ENCODE results near the gene BST1. TPM values are rescaled to one million over a fixed set of nuclear protein-coding genes. Genes with fewer than 3 reads are reported as not detected.
A peak's percentile ranks its signal among the peaks of the same experiment; 100 is the strongest.

The BST1 gene
- total RNA-seq, 1 experiment from 2014 or later: 1.4 TPM

DNA sequence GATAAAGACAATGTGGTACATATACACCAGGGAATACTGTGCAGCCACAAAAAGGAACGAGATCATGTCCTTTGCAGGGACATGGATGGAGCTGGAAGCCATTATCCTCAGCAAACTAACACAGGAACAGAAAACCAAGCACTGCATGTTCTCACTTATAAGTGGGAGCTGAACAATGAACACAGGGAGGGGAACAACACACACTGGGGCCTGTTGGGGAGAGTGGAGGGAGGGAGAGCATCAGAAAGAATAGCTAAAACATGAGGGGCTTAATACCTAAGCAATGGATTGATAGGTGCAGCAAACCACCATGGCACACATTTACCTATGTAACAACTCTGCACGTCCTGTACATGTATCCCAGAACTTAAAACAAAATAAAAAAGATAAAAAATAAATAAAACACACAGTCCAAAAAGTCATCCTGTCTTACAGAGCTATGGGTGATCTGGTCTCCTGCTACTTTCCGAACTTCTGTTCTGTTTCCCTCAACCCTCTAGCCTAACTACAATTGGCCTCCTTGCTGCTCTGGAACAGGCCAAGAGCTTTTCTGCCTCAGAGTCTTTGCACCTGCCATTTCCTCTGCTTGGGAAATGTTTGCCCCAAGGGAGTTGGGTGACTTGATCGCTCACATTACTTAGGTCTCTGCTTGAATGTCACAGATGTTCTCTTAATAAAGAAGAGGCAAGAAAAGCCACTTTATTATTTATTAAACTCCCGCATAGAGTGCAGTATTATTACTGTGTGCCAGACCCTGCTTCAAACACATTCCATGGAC lies 74.2 kb downstream of the BST1 start:
- H3K4me1 Mint-ChIP-seq: peaks cover 7% of the 10 kb centered on the region
- H3K27ac Mint-ChIP-seq: no peak overlapping the region
- no peak for ATAC-seq
- no peak overlapping the region for H3K4me3 Mint-ChIP-seq
- POLR2A ChIA-PET: no interaction called here
- peaks cover 74% of the 10 kb centered on the region for H3K27me3 Mint-ChIP-seq (ENCODE audit: low read depth)
- H3K9me3 Mint-ChIP-seq: no peaks in the 10 kb centered on the region
- no peak for DNase-seq (ENCODE audit: low spot score)
- TF ChIP-seq, protein P1, sequence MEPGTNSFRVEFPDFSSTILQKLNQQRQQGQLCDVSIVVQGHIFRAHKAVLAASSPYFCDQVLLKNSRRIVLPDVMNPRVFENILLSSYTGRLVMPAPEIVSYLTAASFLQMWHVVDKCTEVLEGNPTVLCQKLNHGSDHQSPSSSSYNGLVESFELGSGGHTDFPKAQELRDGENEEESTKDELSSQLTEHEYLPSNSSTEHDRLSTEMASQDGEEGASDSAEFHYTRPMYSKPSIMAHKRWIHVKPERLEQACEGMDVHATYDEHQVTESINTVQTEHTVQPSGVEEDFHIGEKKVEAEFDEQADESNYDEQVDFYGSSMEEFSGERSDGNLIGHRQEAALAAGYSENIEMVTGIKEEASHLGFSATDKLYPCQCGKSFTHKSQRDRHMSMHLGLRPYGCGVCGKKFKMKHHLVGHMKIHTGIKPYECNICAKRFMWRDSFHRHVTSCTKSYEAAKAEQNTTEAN (CRISPR knock-in tag; IDR thresholded peaks at IDR 0.05): no peak
- no peak for TF ChIP-seq NFYB (CRISPR knock-in tag; conservative IDR thresholded peaks at IDR 0.05; ENCODE audit: low read depth)
- no peaks in the 10 kb centered on the region for H3K36me3 Mint-ChIP-seq
- CTCF ChIA-PET: interaction anchor here (1.0 kb wide), 1 partner anchor 29 kb away, joined by 3 read pairs; no protein-coding TSS in a partner anchor

DNA sequence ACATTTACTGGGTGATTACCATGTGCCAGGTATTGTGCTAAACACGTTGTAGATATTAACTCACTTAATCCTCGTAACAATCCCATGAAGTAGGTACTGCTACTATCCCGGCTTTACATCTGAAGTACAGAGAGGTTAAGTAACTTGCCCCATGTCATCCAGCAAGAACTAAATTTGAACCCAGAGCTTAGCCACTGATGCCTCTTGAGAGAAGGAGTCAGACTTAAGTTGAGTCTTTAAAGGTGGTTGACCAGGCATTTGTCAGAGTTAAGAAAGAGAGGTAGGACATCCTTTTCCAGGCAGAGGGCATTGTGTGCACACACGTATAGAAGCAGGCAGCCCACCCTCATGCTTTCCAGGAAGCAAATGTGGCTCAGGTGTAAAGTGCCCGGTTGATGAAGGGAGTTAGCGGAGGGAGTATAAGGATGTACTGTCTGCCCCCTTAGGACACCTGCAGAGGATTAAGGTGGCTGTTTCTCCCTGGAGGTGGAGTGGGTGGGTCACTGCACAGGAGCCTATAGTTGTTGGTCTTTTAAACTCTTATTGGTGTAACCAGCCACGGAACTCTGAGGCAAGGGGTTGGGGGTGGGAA lies 74.9 kb downstream of the BST1 start:
- no peaks in the 10 kb centered on the region for H3K9me3 Mint-ChIP-seq
- peak overlapping the region; percentile 74 for H3K4me3 Mint-ChIP-seq
- H3K27ac Mint-ChIP-seq: no peak overlapping the region
- no peaks in the 10 kb centered on the region for H3K36me3 Mint-ChIP-seq
- no peak for ATAC-seq
- no peak for DNase-seq (ENCODE audit: low spot score)
- ChIA-PET POLR2A (no interaction called here), CTCF (no interaction called here)
- no peak for TF ChIP-seq RORB (CRISPR knock-in tag; IDR thresholded peaks at IDR 0.05)
- TF ChIP-seq ZNF263 (CRISPR knock-in tag; IDR thresholded peaks at IDR 0.05; ENCODE audit: low read depth): no peak
- TF ChIP-seq, protein P2, sequence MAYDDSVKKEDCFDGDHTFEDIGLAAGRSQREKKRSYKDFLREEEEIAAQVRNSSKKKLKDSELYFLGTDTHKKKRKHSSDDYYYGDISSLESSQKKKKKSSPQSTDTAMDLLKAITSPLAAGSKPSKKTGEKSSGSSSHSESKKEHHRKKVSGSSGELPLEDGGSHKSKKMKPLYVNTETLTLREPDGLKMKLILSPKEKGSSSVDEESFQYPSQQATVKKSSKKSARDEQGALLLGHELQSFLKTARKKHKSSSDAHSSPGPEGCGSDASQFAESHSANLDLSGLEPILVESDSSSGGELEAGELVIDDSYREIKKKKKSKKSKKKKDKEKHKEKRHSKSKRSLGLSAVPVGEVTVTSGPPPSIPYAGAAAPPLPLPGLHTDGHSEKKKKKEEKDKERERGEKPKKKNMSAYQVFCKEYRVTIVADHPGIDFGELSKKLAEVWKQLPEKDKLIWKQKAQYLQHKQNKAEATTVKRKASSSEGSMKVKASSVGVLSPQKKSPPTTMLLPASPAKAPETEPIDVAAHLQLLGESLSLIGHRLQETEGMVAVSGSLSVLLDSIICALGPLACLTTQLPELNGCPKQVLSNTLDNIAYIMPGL (CRISPR knock-in tag; IDR thresholded peaks at IDR 0.05): no peak
- no peak for TF ChIP-seq HMGA2 (CRISPR knock-in tag; IDR thresholded peaks at IDR 0.05)
- TF ChIP-seq, protein P3, sequence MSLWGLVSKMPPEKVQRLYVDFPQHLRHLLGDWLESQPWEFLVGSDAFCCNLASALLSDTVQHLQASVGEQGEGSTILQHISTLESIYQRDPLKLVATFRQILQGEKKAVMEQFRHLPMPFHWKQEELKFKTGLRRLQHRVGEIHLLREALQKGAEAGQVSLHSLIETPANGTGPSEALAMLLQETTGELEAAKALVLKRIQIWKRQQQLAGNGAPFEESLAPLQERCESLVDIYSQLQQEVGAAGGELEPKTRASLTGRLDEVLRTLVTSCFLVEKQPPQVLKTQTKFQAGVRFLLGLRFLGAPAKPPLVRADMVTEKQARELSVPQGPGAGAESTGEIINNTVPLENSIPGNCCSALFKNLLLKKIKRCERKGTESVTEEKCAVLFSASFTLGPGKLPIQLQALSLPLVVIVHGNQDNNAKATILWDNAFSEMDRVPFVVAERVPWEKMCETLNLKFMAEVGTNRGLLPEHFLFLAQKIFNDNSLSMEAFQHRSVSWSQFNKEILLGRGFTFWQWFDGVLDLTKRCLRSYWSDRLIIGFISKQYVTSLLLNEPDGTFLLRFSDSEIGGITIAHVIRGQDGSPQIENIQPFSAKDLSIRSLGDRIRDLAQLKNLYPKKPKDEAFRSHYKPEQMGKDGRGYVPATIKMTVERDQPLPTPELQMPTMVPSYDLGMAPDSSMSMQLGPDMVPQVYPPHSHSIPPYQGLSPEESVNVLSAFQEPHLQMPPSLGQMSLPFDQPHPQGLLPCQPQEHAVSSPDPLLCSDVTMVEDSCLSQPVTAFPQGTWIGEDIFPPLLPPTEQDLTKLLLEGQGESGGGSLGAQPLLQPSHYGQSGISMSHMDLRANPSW (CRISPR knock-in tag; conservative IDR thresholded peaks at IDR 0.05; ENCODE audit: low read depth): no peak
- TF ChIP-seq KAT7 (CRISPR knock-in tag; IDR thresholded peaks at IDR 0.05; ENCODE audit: borderline replicate concordance): no peak
- peaks cover 73% of the 10 kb centered on the region for H3K27me3 Mint-ChIP-seq (ENCODE audit: low read depth)
- H3K4me1 Mint-ChIP-seq: peaks cover 7% of the 10 kb centered on the region

DNA sequence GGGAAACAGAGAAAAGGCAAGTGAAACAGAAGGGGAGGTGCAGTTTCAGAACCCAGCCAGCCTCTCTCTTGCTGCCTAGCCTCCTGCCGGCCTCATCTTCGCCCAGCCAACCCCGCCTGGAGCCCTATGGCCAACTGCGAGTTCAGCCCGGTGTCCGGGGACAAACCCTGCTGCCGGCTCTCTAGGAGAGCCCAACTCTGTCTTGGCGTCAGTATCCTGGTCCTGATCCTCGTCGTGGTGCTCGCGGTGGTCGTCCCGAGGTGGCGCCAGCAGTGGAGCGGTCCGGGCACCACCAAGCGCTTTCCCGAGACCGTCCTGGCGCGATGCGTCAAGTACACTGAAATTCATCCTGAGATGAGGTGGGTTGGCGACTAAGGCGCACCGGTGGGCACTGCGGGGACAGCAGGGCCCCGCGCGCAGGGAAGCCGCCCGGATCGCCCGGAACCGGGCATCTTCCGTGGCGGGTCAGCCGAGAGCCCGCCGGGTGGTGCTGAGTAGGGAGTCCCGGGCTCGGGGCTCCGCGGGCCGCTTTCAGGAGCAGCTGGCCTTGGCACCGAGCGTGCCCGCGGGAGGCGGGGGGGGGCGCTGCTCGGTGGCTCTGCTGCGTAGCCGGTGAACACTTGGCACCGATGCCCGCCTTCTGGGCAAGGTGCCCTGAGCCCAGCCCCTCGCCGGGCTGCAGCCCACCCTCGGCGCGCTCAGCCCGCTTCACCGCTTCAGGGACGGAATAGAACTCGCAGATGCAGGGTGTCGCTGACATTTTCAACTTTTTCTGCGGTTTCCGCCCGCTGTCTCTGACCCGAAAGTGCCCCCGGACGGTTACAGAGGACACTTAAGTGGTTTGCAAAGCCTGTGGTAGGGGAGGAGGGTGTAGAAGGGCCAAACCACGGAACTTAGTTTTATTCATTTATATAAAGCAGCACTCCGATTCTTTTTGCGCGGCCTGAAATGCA lies 75.7 kb downstream of the BST1 start, which contains the start of gene CD38:
TSS of gene CD38 (plus strand) at position 40 of the 953 bp plus-strand sequence. CDS start at position 127, 87 bp downstream.
- Mint-ChIP-seq H3K36me3 (no peaks in the 10 kb centered on the region), H3K4me1 (peaks cover 7% of the 10 kb centered on the region), H3K4me3 (peak within 1 kb of the TSS; percentile 74), H3K27ac (no peak within 1 kb of the TSS), H3K27me3 (ENCODE audit: low read depth) (peaks cover 69% of the 10 kb centered on the region), H3K9me3 (no peaks in the 10 kb centered on the region)
- DNase-seq (ENCODE audit: low spot score) (peak; percentile 35), ATAC-seq (peak; percentile 87)
- POLR2A ChIA-PET: interaction anchor here (0.6 kb wide), 1 partner anchor 1579 kb away, joined by 3 read pairs; no protein-coding TSS in a partner anchor
- CTCF ChIA-PET: interaction anchor here (1.2 to 1.4 kb wide), 2 partner anchors 27 to 29 kb away, joined by 3 to 10 read pairs; no protein-coding TSS in a partner anchor
- TF ChIP-seq SMAD3 (CRISPR knock-in tag; IDR thresholded peaks at IDR 0.05; ENCODE audit: borderline replicate concordance) (no peak), PRRX2 (CRISPR knock-in tag; IDR thresholded peaks at IDR 0.05) (no peak), OVOL2 (CRISPR knock-in tag; IDR thresholded peaks at IDR 0.05; ENCODE audit: borderline replicate concordance) (no peak), FOXP1 (CRISPR knock-in tag; IDR thresholded peaks at IDR 0.05; ENCODE audit: borderline replicate concordance) (no peak), NR3C1 (CRISPR knock-in tag; conservative IDR thresholded peaks at IDR 0.05; ENCODE audit: low read depth) (no peak), EMX1 (CRISPR knock-in tag; IDR thresholded peaks at IDR 0.05) (no peak), NR2C2 (CRISPR knock-in tag; IDR thresholded peaks at IDR 0.05) (no peak), GTF2I (CRISPR knock-in tag; conservative IDR thresholded peaks at IDR 0.05) (no peak)
- TF ChIP-seq, protein P4, sequence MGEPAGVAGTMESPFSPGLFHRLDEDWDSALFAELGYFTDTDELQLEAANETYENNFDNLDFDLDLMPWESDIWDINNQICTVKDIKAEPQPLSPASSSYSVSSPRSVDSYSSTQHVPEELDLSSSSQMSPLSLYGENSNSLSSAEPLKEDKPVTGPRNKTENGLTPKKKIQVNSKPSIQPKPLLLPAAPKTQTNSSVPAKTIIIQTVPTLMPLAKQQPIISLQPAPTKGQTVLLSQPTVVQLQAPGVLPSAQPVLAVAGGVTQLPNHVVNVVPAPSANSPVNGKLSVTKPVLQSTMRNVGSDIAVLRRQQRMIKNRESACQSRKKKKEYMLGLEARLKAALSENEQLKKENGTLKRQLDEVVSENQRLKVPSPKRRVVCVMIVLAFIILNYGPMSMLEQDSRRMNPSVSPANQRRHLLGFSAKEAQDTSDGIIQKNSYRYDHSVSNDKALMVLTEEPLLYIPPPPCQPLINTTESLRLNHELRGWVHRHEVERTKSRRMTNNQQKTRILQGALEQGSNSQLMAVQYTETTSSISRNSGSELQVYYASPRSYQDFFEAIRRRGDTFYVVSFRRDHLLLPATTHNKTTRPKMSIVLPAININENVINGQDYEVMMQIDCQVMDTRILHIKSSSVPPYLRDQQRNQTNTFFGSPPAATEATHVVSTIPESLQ (CRISPR knock-in tag; IDR thresholded peaks at IDR 0.05): no peak
- TF ChIP-seq, protein P5, sequence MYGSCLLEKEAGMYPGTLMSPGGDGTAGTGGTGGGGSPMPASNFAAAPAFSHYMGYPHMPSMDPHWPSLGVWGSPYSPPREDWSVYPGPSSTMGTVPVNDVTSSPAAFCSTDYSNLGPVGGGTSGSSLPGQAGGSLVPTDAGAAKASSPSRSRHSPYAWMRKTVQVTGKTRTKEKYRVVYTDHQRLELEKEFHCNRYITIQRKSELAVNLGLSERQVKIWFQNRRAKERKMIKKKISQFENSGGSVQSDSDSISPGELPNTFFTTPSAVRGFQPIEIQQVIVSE (CRISPR knock-in tag; IDR thresholded peaks at IDR 0.05; ENCODE audit: borderline replicate concordance): no peak
- TF ChIP-seq, protein P6, sequence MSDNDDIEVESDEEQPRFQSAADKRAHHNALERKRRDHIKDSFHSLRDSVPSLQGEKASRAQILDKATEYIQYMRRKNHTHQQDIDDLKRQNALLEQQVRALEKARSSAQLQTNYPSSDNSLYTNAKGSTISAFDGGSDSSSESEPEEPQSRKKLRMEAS (CRISPR knock-in tag; IDR thresholded peaks at IDR 0.05): 0 out of 2 replicates have a peak, but pooled peaks have one; percentile 33

All from WTC11 (cell line).